ENCODE data around the gene RAD50. TPM values are rescaled to one million over a fixed set of nuclear protein-coding genes. Genes with fewer than 3 reads are reported as not detected.

Gene RAD50
- polyA plus RNA-seq, 4 donors = 6.8 to 32.8 (median 11.0) TPM

GRCh38 chr5:132644177-132644576 lies 87.4 kb downstream of the RAD50 start:
- no peak for DNase-seq
- Histone ChIP-seq H3K27me3 (ENCODE audit: control insufficient read depth in 3 of 3, insufficient read depth in 3 of 3, low read length in 3 of 3) (no peaks in the 10 kb centered on the region), H3K27ac (ENCODE audit: low read depth in 1 of 3, low read length in 2 of 3) (no peak overlapping the region), H3K36me3 (ENCODE audit: control insufficient read depth in 3 of 3, insufficient read depth in 2 of 3, low read depth in 1 of 3, low read length in 3 of 3) (peaks cover 0 to 31% (median 12%) of the 10 kb centered on the region in 3 donors), H3K4me1 (ENCODE audit: control insufficient read depth in 3 of 3, insufficient read depth in 2 of 3, low read depth in 1 of 3, low read length in 2 of 3) (no peaks in the 10 kb centered on the region), H3K4me3 (ENCODE audit: low read depth in 1 of 3, low read length in 3 of 3) (no peak overlapping the region), H3K9me3 (ENCODE audit: control insufficient read depth in 2 of 2, insufficient read depth in 1 of 2, low read depth in 1 of 2, low read length in 1 of 2) (peaks cover 0 to 8% of the 10 kb centered on the region in 2 donors)
- FAIRE-seq = no peak

- WGBS, 3 donors = 81 to 85% (median 82%) methylated on average over 11 of the region's 11 CpGs
- Histone ChIP-seq H3K4me1 (ENCODE audit: control insufficient read depth in 3 of 3, insufficient read depth in 2 of 3, low read depth in 1 of 3, low read length in 2 of 3) (no peaks in the 10 kb centered on the region), H3K27ac (ENCODE audit: low read depth in 1 of 3, low read length in 2 of 3) (no peak overlapping the region), H3K4me3 (ENCODE audit: low read depth in 1 of 3, low read length in 3 of 3) (no peak overlapping the region), H3K36me3 (ENCODE audit: control insufficient read depth in 3 of 3, insufficient read depth in 2 of 3, low read depth in 1 of 3, low read length in 3 of 3) (peaks cover 0 to 14% (median 6%) of the 10 kb centered on the region in 3 donors), H3K9me3 (ENCODE audit: control insufficient read depth in 2 of 2, insufficient read depth in 1 of 2, low read depth in 1 of 2, low read length in 1 of 2) (peaks cover 0 to 8% of the 10 kb centered on the region in 2 donors), H3K27me3 (ENCODE audit: control insufficient read depth in 3 of 3, insufficient read depth in 3 of 3, low read length in 3 of 3) (no peaks in the 10 kb centered on the region)
- DNase-seq = no peak
- FAIRE-seq = no peak
Observed at GRCh38 chr5:132646583-132647266, 89.9 kb downstream of the RAD50 start.

GRCh38 chr5:132647473-132647872 lies 90.7 kb downstream of the RAD50 start:
- H3K4me1 ChIP-seq (ENCODE audit: control insufficient read depth in 3 of 3, insufficient read depth in 2 of 3, low read depth in 1 of 3, low read length in 2 of 3) = no peaks in the 10 kb centered on the region
- H3K36me3 ChIP-seq (ENCODE audit: control insufficient read depth in 3 of 3, insufficient read depth in 2 of 3, low read depth in 1 of 3, low read length in 3 of 3) = peaks cover 0 to 10% (median 2%) of the 10 kb centered on the region in 3 donors
- H3K27me3 ChIP-seq (ENCODE audit: control insufficient read depth in 3 of 3, insufficient read depth in 3 of 3, low read length in 3 of 3) = no peaks in the 10 kb centered on the region
- DNase-seq (no peak), FAIRE-seq (no peak)
- H3K27ac ChIP-seq (ENCODE audit: low read depth in 1 of 3, low read length in 2 of 3) = no peak overlapping the region
- WGBS, 3 donors = 83 to 90% (median 85%) methylated on average over 2 of the region's 2 CpGs
- peaks cover 0 to 8% of the 10 kb centered on the region in 2 donors for H3K9me3 ChIP-seq (ENCODE audit: control insufficient read depth in 2 of 2, insufficient read depth in 1 of 2, low read depth in 1 of 2, low read length in 1 of 2)
- H3K4me3 ChIP-seq (ENCODE audit: low read depth in 1 of 3, low read length in 3 of 3) = no peak overlapping the region

- Histone ChIP-seq H3K27ac (ENCODE audit: low read depth in 1 of 3, low read length in 2 of 3) (no peak overlapping the region), H3K27me3 (ENCODE audit: control insufficient read depth in 3 of 3, insufficient read depth in 3 of 3, low read length in 3 of 3) (peaks cover 0 to 2% (median 0%) of the 10 kb centered on the region in 3 donors), H3K36me3 (ENCODE audit: control insufficient read depth in 3 of 3, insufficient read depth in 2 of 3, low read depth in 1 of 3, low read length in 3 of 3) (peaks cover 0 to 6% (median 2%) of the 10 kb centered on the region in 3 donors), H3K9me3 (ENCODE audit: control insufficient read depth in 2 of 2, insufficient read depth in 1 of 2, low read depth in 1 of 2, low read length in 1 of 2) (peaks cover 0 to 8% of the 10 kb centered on the region in 2 donors), H3K4me3 (ENCODE audit: low read depth in 1 of 3, low read length in 3 of 3) (no peak overlapping the region), H3K4me1 (ENCODE audit: control insufficient read depth in 3 of 3, insufficient read depth in 2 of 3, low read depth in 1 of 3, low read length in 2 of 3) (no peaks in the 10 kb centered on the region)
- DNase-seq (no peak), FAIRE-seq (no peak)
- 97 to 100% (median 98%) methylated on average over 1 of the region's 1 CpG for WGBS, 3 donors
Observed at GRCh38 chr5:132648355-132648754, 91.6 kb downstream of the RAD50 start.

GRCh38 chr5:132651838-132652469 lies 95.2 kb downstream of the RAD50 start:
- Histone ChIP-seq H3K4me3 (ENCODE audit: low read depth in 1 of 3, low read length in 3 of 3) (no peak overlapping the region), H3K27ac (ENCODE audit: low read depth in 1 of 3, low read length in 2 of 3) (no peak overlapping the region), H3K36me3 (ENCODE audit: control insufficient read depth in 3 of 3, insufficient read depth in 2 of 3, low read depth in 1 of 3, low read length in 3 of 3) (no peaks in the 10 kb centered on the region), H3K9me3 (ENCODE audit: control insufficient read depth in 2 of 2, insufficient read depth in 1 of 2, low read depth in 1 of 2, low read length in 1 of 2) (peaks cover 0 to 8% of the 10 kb centered on the region in 2 donors), H3K4me1 (ENCODE audit: control insufficient read depth in 3 of 3, insufficient read depth in 2 of 3, low read depth in 1 of 3, low read length in 2 of 3) (peaks cover 0 to 10% (median 0%) of the 10 kb centered on the region in 3 donors), H3K27me3 (ENCODE audit: control insufficient read depth in 3 of 3, insufficient read depth in 3 of 3, low read length in 3 of 3) (peaks cover 0 to 30% (median 9%) of the 10 kb centered on the region in 3 donors)
- DNase-seq = no peak
- 61 to 83% (median 74%) methylated on average over 4 of the region's 4 CpGs for WGBS, 3 donors
- FAIRE-seq = no peak

- DNase-seq = no peak
- 52 to 64% (median 57%) methylated on average over 7 of the region's 7 CpGs for WGBS, 3 donors
Observed at GRCh38 chr5:132653716-132654115, 96.9 kb downstream of the RAD50 start.

GRCh38 chr5:132655821-132656773 lies 99.3 kb downstream of the RAD50 start:
- Histone ChIP-seq H3K9me3 (ENCODE audit: control insufficient read depth in 2 of 2, insufficient read depth in 1 of 2, low read depth in 1 of 2, low read length in 1 of 2) (no peaks in the 10 kb centered on the region), H3K36me3 (ENCODE audit: control insufficient read depth in 3 of 3, insufficient read depth in 2 of 3, low read depth in 1 of 3, low read length in 3 of 3) (no peaks in the 10 kb centered on the region), H3K4me1 (ENCODE audit: control insufficient read depth in 3 of 3, insufficient read depth in 2 of 3, low read depth in 1 of 3, low read length in 2 of 3) (peaks cover 0 to 12% (median 0%) of the 10 kb centered on the region in 3 donors), H3K27ac (ENCODE audit: low read depth in 1 of 3, low read length in 2 of 3) (no peak overlapping the region), H3K27me3 (ENCODE audit: control insufficient read depth in 3 of 3, insufficient read depth in 3 of 3, low read length in 3 of 3) (peaks cover 0 to 33% (median 9%) of the 10 kb centered on the region in 3 donors), H3K4me3 (ENCODE audit: low read depth in 1 of 3, low read length in 3 of 3) (peak overlapping the region; percentile 1 to 51 (median 16))
- 7 to 11% (median 9%) methylated on average over 69 to 92 of the region's 92 CpGs for WGBS, 3 donors
- DNase-seq = peak in 1 of 2 donors; percentile 51
- FAIRE-seq = no peak

More at GRCh38 chr5:132653716-132654115, 96.9 kb downstream of the RAD50 start:
- Histone ChIP-seq H3K27me3 (ENCODE audit: control insufficient read depth in 3 of 3, insufficient read depth in 3 of 3, low read length in 3 of 3) (peaks cover 0 to 33% (median 9%) of the 10 kb centered on the region in 3 donors), H3K36me3 (ENCODE audit: control insufficient read depth in 3 of 3, insufficient read depth in 2 of 3, low read depth in 1 of 3, low read length in 3 of 3) (no peaks in the 10 kb centered on the region), H3K27ac (ENCODE audit: low read depth in 1 of 3, low read length in 2 of 3) (no peak overlapping the region), H3K9me3 (ENCODE audit: control insufficient read depth in 2 of 2, insufficient read depth in 1 of 2, low read depth in 1 of 2, low read length in 1 of 2) (peaks cover 0 to 3% of the 10 kb centered on the region in 2 donors), H3K4me3 (ENCODE audit: low read depth in 1 of 3, low read length in 3 of 3) (no peak overlapping the region), H3K4me1 (ENCODE audit: control insufficient read depth in 3 of 3, insufficient read depth in 2 of 3, low read depth in 1 of 3, low read length in 2 of 3) (peaks cover 0 to 10% (median 0%) of the 10 kb centered on the region in 3 donors)
- FAIRE-seq = no peak

- DNase-seq = no peak
- no peak for FAIRE-seq
- no peaks in the 10 kb centered on the region for H3K9me3 ChIP-seq (ENCODE audit: control insufficient read depth in 2 of 2, insufficient read depth in 1 of 2, low read depth in 1 of 2, low read length in 1 of 2)
- no peak overlapping the region for H3K27ac ChIP-seq (ENCODE audit: low read depth in 1 of 3, low read length in 2 of 3)
- peaks cover 0 to 33% (median 9%) of the 10 kb centered on the region in 3 donors for H3K27me3 ChIP-seq (ENCODE audit: control insufficient read depth in 3 of 3, insufficient read depth in 3 of 3, low read length in 3 of 3)
- no peak overlapping the region for H3K4me3 ChIP-seq (ENCODE audit: low read depth in 1 of 3, low read length in 3 of 3)
- H3K36me3 ChIP-seq (ENCODE audit: control insufficient read depth in 3 of 3, insufficient read depth in 2 of 3, low read depth in 1 of 3, low read length in 3 of 3) = no peaks in the 10 kb centered on the region
- 63 to 81% (median 78%) methylated on average over 12 of the region's 12 CpGs for WGBS, 3 donors
- H3K4me1 ChIP-seq (ENCODE audit: control insufficient read depth in 3 of 3, insufficient read depth in 2 of 3, low read depth in 1 of 3, low read length in 2 of 3) = peaks cover 0 to 12% (median 0%) of the 10 kb centered on the region in 3 donors
Observed at GRCh38 chr5:132656774-132657355, 100.1 kb downstream of the RAD50 start.

All from small intestine (tissue), 7 donors.